ENCODE results near the gene RBP3.

DNA sequence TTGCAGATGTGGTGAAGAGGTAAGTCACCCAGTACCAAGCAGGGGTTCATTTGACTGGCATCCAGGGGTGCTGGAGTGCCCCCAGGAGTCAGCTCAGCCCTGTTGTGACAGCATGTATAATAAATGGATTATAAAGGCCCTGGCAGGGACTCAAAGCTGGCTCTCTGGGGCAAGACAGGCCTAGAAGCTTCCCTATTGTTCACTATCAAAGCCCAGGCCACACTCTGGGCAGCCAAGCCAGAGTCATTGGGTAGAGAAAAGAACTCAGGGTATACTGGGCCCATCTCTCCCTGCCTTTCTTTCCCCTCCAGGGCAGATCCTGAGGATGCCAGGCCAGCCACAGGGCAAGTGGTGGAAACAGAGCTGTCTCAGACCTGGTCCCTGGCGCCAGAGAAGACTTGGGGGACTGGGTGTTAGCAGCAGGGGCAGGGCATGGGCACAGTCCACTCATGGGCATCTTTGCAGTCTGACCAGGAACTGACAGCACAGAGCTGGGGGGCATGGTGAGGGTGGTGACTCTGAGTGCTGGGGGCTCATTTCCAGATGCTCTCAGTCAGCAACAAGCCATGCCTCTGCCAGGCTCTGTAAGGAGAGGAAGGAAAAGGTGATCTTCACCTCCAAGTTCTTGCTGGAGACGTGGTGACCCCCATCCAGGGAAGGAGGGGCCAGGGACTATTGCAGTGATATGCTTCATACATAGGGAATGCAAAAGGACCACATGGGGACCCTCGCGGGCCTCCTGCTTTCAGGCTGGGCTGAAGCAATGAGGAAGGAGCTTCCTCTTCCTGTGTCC, 11.7 kb downstream of the RBP3 start:
- no peak for TF ChIP-seq EZH2 (IDR thresholded peaks at IDR 0.05)
- no peak for TF ChIP-seq POLR2AphosphoS5 (IDR thresholded peaks at IDR 0.05; ENCODE audit: borderline replicate concordance, low read depth, low read length)
- no peak for TF ChIP-seq FOXP2 (optimal IDR thresholded peaks at IDR 0.05; ENCODE audit: control extremely low read depth, extremely low read length, insufficient read depth)

Measured in SK-N-MC (cell line).